HL-60/S4 (cell line): ENCODE measurements around the gene FJX1.
"Not testable (repeated sequence)": the region's sequence is repeated elsewhere in the genome, so short reads cannot be mapped to it uniquely, and the experiment has no call there.

Source experiments
- in situ Hi-C: fragments of 300-500 bp; cut with MboI; formaldehyde crosslinking; loops from 2 replicates; pipeline ENCODE4 v1.14.3; 2022; ENCODE audit warnings: low sequenced_read_pairs

Gene FJX1

GRCh38 chr11:35662649-35663407 is 44.6 kb downstream of the FJX1 start, which contains the start of gene TRIM44:
Gene TRIM44, plus strand, starts transcription at chr11:35662775. Its CDS starts 337 bp downstream, at chr11:35663112.
- in situ Hi-C loops: no loop called here

- in situ Hi-C loops: no loop called here
These were observed 45.1 kb downstream of the FJX1 start for GRCh38 chr11:35663408-35663702.

GRCh38 chr11:35664977-35665441 is 46.7 kb downstream of the FJX1 start:
- in situ Hi-C loops: no loop called here

DNA sequence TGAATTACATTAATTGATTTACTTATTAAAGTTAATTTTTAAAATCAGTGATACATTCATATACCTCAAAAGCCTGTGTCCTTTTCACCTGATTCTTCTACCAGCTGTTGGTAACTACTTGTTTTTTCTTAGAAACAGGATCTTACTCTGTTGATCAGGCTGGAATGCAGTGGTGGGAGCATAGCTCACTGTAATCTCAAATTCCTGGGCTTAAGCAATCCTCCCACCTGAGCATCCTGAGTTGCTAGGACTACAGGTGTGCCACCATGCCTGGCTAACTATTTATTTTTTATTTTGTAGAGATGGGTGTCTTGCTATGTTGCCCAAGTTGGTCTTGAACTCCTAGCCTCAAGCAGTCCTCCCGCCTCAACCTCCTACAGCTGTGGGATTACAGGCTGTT is 49.0 kb downstream of the FJX1 start:
- in situ Hi-C loops: no loop called here

- in situ Hi-C loops: not testable (repeated sequence)
These were observed 50.1 kb downstream of the FJX1 start for GRCh38 chr11:35668350-35668749.
